GM21786 (cell line): ENCODE results near the gene INPP5B.
"Not testable (repeated sequence)": the region's sequence is repeated elsewhere in the genome, so short reads cannot be mapped to it uniquely, and the experiment has no call there.

Source experiments
- ATAC-seq: cut with Tn5 transposase; IDR thresholded peaks from one replicate; pipeline ENCODE4 v1.9.1; 2021; ENCODE audit not compliant: unreplicated experiment

The INPP5B gene

DNA sequence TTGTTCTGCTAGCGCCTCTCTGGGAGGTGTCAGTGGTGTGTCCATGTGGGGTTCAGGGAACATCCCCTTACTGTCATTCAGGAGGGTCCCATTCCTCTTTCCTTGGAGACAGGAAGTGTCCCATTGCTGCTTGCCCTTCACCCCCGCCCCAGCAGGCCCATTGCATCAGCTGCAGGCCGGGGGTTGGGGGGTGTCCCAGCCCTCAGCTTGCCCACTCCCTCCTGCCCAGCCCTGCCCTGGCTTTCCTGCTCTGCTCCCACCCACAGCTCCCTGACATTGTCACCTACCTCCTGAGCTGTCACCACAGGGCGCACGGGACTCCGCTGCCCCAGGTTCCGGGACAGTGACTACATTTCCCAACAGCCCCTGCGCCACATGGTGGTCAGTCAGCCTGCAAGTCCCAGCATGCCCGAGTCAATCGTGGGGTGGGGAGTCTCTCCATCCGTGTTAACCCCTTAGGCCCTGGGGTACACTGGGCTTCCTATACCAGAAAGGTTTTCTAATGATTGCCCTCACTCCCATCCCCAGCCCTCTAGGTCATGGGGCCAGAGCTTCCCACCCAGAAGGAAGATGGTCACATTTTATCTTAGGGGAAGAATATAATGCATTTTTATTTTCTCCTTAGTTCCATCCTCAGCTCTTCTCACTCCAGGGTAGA lies at the start of gene INPP5B:
Gene INPP5B, minus strand, starts transcription at position 351 of the 658 bp plus-strand sequence. CDS start 745 bp downstream, outside the sequence.
- peak; percentile 80 for ATAC-seq

DNA sequence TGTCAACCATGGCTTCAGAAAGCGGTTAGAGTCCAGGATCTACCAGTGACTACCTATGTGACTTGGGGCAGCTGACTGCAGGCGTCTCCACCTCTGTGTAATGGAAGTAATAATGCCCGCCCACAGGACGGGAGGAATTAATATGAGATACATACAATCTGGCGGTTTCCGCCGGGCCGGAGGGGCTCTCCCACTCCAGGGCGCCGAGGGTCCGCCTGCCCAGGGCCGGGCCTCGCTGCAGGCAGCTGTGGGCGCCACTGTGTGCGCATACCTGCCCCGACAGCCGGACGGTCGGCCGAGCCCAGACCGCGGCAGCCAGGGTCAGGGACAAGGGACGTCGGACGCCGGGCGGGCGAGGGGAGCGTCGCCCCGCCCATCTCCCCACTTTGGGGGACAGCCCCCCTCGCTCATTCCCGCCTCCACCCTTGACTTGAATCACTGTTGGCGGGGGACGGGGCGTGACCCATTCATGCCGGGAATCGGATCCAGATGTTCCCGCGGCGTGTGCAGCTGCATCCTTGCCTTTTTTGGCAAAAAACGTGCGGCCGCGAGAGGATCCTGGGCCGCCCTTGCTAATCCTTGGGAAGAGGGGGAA lies 49.0 kb upstream of the INPP5B start:
- no peak for ATAC-seq

- ATAC-seq, result no peak
Observed at GRCh38 chr1:37994886-37995566, 48.2 kb upstream of the INPP5B start.

DNA sequence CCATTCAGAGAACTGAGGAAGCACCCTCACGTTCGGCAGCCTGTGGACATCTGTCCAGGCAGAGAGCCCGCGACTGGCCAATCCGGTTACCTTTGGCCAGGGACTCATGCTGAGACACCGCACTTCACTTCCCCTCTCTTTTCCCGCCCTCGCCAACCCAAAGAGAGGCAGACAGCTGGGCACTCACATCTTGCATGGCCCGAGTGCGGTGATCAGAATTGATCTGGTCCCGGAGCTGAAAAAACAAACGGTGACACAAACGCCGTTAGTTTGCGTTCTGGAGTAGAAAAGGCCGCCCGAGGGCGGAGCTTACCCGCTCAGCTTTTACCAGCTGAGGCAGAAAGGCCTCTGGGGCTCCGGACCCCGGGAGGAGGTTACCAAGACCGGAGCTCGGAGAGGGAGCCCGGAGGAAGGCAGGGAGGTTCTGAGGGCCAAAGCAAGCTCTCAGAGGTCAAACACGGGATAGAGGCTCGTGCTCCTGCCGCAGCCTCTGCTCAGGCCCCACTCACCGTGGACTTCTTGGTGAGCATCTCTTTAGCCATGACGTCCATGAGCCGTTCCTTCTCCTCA lies 42.6 kb upstream of the INPP5B start:
- ATAC-seq, result peak; percentile 32

DNA sequence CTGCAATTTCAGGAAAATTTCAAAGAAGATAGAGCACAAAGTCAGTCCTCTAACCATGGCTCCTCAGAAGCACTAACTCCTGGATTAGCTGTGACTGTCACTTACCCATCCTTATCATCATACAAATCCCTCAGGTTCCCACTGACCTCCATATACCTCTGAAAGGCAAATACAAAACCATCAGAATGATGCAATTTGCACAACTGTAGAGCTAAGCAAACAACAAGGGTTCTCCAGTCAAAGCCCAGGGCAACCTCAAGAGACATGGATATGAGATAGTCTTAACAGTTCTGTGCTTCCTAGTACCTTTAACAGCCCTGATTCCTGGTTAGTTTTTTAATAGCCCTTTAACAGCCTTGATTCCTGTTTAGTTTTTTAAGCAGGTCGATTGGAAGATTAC lies 40.8 kb upstream of the INPP5B start:
- no peak for ATAC-seq

DNA sequence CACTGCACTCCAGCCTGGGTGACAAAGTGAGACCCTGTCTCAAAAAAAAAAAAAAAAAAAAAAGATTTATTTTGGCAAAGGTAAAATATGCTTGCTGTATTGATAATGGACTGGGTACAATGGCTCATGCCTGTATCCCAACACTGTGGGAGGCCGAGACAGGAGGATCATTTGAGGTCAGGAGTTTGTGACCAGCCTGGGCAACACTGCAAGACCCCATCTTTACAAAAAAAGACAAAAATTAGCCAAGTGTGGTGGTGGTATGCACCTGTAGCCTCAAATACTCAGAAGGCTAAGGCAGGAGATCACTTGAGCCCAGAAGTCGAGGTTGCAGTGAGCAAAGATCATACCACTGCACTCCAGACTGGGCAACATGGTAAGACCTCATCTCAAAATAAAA lies 36.7 kb upstream of the INPP5B start:
- no peak for ATAC-seq

GRCh38 chr1:37978541-37978940 lies 31.7 kb upstream of the INPP5B start:
- ATAC-seq, result no peak

DNA sequence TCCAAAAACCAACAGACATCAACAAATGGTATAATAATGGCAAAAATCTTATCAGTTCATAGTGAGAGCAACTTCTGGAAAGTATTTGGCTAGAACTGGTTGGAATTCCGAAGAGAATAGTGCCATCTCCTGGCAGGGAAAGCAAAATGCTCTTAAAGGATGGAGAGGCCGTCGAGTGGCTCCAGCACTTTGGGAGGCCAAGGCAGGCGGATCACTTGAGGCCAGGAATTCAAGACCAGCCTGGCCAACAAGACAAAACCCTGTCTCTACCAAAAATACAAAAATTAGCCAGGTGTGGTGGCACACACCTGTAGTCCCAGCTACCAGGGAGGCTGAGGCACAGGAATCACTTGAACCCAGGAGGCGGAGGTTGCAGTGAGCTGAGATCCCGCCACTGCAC lies 28.2 kb upstream of the INPP5B start:
- ATAC-seq, result not testable (repeated sequence)

- ATAC-seq, result no peak
Observed at GRCh38 chr1:37974567-37974966, 27.7 kb upstream of the INPP5B start.

DNA sequence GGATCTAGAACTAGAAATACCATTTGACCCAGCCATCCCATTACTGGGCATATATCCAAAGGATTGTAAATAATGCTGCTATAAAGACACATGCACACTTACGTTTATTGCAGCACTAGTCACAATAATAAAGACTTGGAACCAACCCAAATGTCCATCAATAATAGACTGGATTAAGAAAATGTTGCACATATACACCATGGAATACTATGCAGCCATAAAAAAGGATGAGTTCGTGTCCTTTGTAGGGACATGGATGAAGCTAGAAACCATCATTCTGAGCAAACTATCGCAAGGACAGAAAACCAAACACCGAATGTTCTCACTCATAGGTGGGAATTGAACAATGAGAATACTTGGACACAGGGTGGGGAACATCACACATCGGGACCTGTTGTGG lies 26.8 kb upstream of the INPP5B start:
- ATAC-seq, result not testable (repeated sequence)

GRCh38 chr1:37965301-37965700 lies 18.4 kb upstream of the INPP5B start:
- ATAC-seq, result no peak

GRCh38 chr1:37964106-37964505 lies 17.3 kb upstream of the INPP5B start:
- not testable (repeated sequence) for ATAC-seq

DNA sequence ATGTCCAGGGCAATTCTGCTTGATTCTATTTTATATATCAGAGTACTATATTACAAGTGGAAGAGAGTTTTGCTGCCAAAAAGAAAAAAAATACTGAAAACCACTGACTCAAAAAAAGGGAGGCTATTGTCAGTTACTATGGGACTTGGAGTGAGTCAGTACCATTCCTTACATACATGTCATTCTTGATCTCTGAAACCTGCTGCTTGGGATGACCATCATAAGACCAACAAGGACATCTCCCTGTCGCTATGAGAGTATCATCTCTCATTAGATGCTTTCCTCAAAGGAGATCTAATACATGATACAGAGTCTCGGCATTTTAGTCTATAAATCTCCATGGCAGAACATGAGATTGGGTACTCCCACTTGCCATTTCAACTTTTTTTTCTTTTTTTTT lies 11.8 kb upstream of the INPP5B start:
- ATAC-seq, result no peak

DNA sequence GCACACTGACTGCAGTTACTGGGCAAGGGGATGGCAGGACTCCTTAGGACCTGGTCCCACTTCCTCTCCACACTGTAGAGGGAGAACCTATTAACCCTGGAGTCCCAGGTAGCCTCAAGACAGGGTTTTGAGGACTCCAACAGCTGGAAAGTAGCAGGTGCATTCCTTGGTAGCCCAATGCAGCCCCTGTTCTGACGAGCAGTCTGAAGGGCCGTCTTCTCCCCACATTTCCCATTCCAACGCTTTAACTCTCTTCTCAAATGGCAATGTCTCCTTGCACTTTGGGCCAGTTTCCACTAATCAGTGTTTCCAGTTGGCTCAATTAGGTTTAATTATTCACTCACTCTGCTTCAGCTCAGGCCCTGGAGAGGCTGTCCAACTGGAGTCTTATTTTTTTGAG lies 8.8 kb upstream of the INPP5B start:
- ATAC-seq, result no peak

DNA sequence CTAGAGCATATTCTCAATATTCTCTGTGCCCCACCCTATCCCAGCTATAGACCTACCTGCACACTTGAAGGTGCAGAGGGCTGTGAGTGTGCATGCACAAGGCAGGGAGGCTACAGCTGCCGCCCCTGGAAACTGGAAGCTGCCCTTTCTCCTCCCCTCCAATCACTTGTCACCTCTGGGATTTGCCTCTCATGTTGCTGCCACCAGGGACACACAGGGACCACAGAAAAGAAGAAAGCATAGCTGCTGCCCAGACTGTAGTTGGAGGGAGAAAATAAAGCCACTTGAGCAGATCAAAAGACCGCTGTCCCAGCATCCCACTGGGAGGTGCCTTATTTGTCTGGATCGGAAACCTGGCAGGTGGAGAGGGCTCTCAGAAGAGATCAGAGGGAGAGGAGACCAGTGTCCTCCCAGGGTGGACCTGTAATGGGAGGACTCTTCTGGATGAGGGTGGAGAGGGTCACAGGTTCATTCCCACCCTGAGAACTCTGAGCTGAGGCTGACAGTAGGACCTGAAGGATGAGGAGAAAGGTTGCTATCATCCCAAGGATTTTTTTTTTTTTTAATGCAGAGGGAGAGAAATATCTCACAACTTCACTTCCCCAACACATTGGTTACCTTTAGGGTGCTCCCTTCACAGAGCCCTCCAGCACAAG lies 7.6 kb upstream of the INPP5B start:
- no peak for ATAC-seq

GRCh38 chr1:37952738-37953137 lies 5.9 kb upstream of the INPP5B start:
- no peak for ATAC-seq

DNA sequence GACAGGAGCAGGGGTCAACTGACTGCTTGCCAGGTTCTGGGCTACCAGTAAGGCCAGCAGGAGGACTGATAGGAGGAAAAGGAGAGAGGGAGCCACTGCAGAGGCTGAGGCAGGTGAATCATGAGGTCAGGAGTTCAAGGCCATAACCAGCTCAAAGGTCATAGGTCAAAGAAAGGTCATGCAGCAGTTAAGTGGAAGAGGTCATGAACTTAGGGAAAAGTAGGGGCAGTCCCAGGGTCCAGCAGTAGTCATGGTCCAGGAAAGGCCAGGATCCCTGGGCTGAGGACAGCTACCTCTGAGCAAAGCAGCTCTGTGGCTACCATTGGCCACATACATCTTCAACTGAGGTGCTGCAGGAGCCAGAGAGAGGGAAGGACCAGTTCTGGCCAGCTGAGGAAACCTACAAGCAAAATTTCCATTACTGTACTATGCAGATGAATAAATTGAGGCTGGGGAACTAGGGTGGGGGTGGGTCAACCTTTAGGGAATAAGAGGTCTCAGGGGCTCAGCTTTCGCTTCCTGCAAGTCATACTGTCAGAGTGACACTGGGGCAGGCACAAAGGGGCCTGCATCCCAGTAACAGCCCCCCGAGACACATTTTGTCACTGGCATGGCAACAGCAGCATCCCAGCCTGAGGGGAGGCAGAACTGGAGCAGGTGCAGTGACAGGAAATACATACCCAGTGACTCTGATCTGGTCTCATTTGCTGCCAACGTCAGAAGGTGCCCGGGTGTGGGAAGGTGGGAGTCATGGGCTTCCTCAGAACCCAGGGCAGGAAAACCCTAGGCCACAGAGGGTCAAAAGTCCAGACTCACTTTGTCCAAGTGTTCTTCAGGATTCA lies 5.2 kb upstream of the INPP5B start:
- no peak for ATAC-seq

DNA sequence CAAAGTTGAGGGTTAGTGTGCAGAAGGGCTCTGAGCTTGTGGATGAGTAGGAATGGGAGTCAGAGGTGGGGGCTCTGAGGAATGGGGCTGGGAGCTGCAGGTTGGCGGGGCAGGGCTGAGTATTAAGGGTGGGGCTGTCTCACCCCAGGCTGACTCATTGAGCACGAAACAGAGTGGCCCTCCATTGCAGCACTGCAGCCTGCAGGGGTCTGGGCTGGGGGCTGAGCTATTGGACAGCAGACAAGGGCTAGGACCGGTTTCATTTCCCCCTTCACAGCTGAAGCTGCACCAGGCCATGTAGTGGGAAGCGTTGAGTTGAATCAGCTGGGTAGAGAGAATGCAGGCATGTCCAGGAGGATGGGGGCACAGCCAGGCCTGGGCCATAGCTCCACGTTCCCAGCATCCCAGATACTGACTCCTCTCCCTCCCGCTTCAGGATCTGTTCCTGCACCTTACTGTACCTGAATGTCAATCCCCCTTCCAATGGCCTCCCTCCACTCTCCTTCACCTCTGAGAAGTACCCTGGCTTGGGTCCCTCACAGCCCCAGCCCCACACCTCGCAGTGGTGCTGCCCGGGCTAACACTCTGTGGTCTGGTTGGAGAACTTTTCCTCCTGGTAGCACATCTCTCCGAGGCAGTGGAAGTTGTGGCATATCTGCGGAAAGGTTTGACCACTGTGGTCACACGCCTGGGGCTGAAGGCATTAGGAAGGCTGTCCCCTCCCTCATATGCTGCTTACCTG lies 4.4 kb upstream of the INPP5B start:
- no peak for ATAC-seq

DNA sequence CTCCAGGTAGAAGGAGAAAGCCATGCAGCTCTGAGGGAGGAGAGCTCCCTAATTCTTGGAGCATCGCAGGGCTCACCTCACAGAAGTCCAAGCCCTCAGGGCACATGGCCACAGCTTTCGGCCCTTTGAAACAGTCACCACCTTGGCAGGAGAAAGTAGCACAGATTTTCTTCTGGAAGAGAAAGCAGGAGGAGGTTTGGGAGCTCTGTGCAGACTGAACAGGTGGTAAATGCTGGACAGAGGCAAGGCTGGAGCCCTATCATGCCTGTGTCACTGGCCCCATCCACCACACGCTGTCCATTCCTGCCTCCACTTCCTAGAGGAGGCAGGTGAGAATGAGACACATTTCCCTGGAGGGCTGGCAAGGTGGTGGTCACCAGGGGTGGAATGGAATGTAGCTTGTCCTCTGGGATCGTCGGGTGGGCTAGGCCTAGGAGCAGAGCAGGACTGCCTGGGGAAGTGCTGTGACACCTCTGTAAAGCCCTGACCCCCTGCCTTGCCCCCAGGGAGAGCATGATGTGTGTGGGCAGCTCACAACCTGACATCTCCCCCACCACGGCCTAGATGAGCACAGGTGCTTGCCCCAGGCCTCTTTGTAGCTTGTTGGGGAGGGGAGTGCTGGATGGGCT lies 2.8 kb upstream of the INPP5B start:
- no peak for ATAC-seq
